GM23338 (cell line): ENCODE results near the gene SESN1.

Experiments used
- EZH2 ChIP-seq: fragments of 200-600 bp; sonication (generic); IDR thresholded peaks from one replicate; pipeline ENCODE4 v1.8.0; 2017; ENCODE audit warnings: antibody characterized with exemption, mild to moderate bottlenecking, low read depth; ENCODE audit not compliant: unreplicated experiment
- EZH2phosphoT487 ChIP-seq: fragments of 200-600 bp; sonication (generic); IDR thresholded peaks from one replicate; pipeline ENCODE4 v1.8.1; 2018; ENCODE audit warnings: antibody characterized with exemption; ENCODE audit not compliant: unreplicated experiment
- JUNB ChIP-seq: IDR thresholded peaks from one replicate; pipeline ENCODE4 v1.6.1; 2016; ENCODE audit warnings: antibody characterized with exemption; ENCODE audit not compliant: unreplicated experiment
- POLR2AphosphoS5 ChIP-seq: IDR thresholded peaks from 2 replicates; pipeline ENCODE4 v1.6.1; 2016; ENCODE audit warnings: antibody characterized with exemption, low read depth
- ZNF114 ChIP-seq: fragments of 250-450 bp; sonication (Bioruptor Pico); IDR thresholded peaks from 2 replicates; pipeline ENCODE4 v1.5.0; 2020; ENCODE audit warnings: mild to moderate bottlenecking, moderate library complexity
- ZNF331 ChIP-seq: fragments of 250-450 bp; sonication (Bioruptor Pico); IDR thresholded peaks from 2 replicates; pipeline ENCODE4 v1.5.0; 2020; ENCODE audit warnings: low read depth, mild to moderate bottlenecking, moderate library complexity
- TF ChIP-seq, protein P1 (sequence below): IDR thresholded peaks from one replicate; pipeline ENCODE4 v1.6.1; 2018; ENCODE audit warnings: antibody characterized with exemption; ENCODE audit not compliant: unreplicated experiment
- TF ChIP-seq, protein P2 (sequence below), 2 experiments: fragments of 200-600 bp in 1 of 2; sonication (generic) in 1 of 2; conservative IDR thresholded peaks; 2 replicates each; pipeline versions ENCODE4 v1.5.1 to v1.6.1; 2016 to 2017; ENCODE audit warnings: antibody characterized with exemption in 2 of 2, low read depth in 2 of 2, mild to moderate bottlenecking in 2 of 2, moderate library complexity in 1 of 2

DNA sequence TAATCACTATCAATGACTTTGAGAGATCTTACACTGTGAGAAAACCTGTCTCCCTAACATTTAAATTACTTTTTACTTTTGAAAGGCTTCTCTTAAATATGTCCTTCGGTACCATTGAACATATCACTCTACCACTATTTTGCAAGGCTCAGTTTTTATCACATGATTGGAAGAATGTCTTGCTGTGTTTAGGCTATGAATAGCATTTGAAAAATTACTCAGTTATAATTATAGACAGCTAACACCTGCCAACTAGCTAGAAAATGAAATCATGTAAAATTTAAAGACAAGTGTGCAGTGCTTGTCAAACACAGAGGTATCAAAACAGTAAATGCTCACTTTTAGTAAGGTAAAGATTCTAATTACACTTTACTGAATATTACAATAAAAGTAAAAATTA is 11.0 kb downstream of the SESN1 start:
- TF ChIP-seq, protein P1, sequence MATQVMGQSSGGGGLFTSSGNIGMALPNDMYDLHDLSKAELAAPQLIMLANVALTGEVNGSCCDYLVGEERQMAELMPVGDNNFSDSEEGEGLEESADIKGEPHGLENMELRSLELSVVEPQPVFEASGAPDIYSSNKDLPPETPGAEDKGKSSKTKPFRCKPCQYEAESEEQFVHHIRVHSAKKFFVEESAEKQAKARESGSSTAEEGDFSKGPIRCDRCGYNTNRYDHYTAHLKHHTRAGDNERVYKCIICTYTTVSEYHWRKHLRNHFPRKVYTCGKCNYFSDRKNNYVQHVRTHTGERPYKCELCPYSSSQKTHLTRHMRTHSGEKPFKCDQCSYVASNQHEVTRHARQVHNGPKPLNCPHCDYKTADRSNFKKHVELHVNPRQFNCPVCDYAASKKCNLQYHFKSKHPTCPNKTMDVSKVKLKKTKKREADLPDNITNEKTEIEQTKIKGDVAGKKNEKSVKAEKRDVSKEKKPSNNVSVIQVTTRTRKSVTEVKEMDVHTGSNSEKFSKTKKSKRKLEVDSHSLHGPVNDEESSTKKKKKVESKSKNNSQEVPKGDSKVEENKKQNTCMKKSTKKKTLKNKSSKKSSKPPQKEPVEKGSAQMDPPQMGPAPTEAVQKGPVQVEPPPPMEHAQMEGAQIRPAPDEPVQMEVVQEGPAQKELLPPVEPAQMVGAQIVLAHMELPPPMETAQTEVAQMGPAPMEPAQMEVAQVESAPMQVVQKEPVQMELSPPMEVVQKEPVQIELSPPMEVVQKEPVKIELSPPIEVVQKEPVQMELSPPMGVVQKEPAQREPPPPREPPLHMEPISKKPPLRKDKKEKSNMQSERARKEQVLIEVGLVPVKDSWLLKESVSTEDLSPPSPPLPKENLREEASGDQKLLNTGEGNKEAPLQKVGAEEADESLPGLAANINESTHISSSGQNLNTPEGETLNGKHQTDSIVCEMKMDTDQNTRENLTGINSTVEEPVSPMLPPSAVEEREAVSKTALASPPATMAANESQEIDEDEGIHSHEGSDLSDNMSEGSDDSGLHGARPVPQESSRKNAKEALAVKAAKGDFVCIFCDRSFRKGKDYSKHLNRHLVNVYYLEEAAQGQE, result no peak
- TF ChIP-seq, protein P2, sequence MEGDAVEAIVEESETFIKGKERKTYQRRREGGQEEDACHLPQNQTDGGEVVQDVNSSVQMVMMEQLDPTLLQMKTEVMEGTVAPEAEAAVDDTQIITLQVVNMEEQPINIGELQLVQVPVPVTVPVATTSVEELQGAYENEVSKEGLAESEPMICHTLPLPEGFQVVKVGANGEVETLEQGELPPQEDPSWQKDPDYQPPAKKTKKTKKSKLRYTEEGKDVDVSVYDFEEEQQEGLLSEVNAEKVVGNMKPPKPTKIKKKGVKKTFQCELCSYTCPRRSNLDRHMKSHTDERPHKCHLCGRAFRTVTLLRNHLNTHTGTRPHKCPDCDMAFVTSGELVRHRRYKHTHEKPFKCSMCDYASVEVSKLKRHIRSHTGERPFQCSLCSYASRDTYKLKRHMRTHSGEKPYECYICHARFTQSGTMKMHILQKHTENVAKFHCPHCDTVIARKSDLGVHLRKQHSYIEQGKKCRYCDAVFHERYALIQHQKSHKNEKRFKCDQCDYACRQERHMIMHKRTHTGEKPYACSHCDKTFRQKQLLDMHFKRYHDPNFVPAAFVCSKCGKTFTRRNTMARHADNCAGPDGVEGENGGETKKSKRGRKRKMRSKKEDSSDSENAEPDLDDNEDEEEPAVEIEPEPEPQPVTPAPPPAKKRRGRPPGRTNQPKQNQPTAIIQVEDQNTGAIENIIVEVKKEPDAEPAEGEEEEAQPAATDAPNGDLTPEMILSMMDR (conservative IDR thresholded peaks at IDR 0.05; ENCODE audit: low read depth in 2 of 2), result no peak
- TF ChIP-seq ZNF331 (no peak), EZH2phosphoT487 (no peak), JUNB (no peak), EZH2 (no peak), POLR2AphosphoS5 (no peak), ZNF114 (CRISPR knock-in tag) (no peak)
